ENCODE data around the gene KRTAP5-8. TPM values are rescaled to one million over a fixed set of nuclear protein-coding genes. Genes with fewer than 3 reads are reported as not detected.

The KRTAP5-8 gene
- total and polyA plus RNA-seq, 9 of the 15 experiments (the other 6 are each of a cell fraction or from before 2014, with no cell fraction given), result not detected

DNA sequence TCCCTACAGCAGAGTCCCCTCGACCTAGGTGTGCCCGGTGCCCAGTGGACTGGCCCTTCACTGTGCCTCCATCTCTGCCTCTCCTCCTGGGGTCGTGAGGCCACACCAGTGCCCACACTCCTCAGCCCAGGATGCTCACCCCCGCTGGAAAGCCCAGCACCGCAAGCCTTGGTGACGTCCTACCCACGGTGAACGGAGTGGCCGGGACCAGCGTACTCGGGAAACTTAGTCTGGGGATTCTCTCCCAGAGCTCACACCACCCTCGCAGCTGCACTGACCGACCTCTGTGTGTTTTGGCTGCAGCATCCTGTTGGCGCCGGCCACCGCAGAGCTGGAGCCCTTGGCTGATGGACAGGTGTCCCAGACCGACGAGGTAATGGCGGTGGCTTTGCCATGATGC is 46.3 kb upstream of the KRTAP5-8 start:
- FAIRE-seq, result no peak

More for the DNA sequence above, 46.3 kb upstream of the KRTAP5-8 start:
- ChIA-PET CTCF (ENCODE audit: low intra/inter-chr PET ratio) (no interaction called here), POLR2A (no interaction called here)
- Histone ChIP-seq H3K36me3 (ENCODE audit: control insufficient read depth, insufficient read depth, low read length) (peaks cover 38% of the 10 kb centered on the region; the same call in 2 of the 3 replicates), H3K27me3 (ENCODE audit: control insufficient read depth in 2 of 2, insufficient read depth in 2 of 2, low read length in 2 of 2) (no peaks in the 10 kb centered on the region), H3K4me3 (no peak overlapping the region), H3K4me2 (ENCODE audit: insufficient read depth, low read length) (no peak overlapping the region), H2AFZ (ENCODE audit: low read depth, low read length) (no peak overlapping the region), H3K4me1 (replicated peaks in 1 of 2; ENCODE audit: control insufficient read depth in 2 of 2, insufficient read depth in 2 of 2, low read length in 2 of 2) (peaks cover 6 to 17% of the 10 kb centered on the region in 2 experiments; a peak in 4 of 5 replicates), H3K9ac (ENCODE audit: insufficient read depth in 1 of 2, low read depth in 2 of 2, low read length in 2 of 2) (peak overlapping the region in 1 of 2 experiments; percentile 5; a peak in 1 of 4 replicates), H3K9me3 (replicated peaks; ENCODE audit: control insufficient read depth, insufficient read depth, low read depth, low read length) (no peaks in the 10 kb centered on the region), H3K27ac (ENCODE audit: extremely low read depth, low read depth, low read length) (no peak overlapping the region), H4K20me1 (replicated peaks; ENCODE audit: control insufficient read depth, insufficient read depth, low read length) (no peaks in the 10 kb centered on the region), H3K9me1 (ENCODE audit: control insufficient read depth, insufficient read depth, low read length) (no peaks in the 10 kb centered on the region), H3K79me2 (ENCODE audit: control insufficient read depth, insufficient read depth, low read length) (no peaks in the 10 kb centered on the region)
- intact Hi-C loops (cut with micrococcal nuclease), result no loop called here
- in situ Hi-C loops (cut with MboI), result no loop called here
- TF ChIP-seq ETV6 (IDR thresholded peaks at IDR 0.05; ENCODE audit: borderline replicate concordance in 1 of 2, low read depth in 2 of 2, low read length in 1 of 2) (no peak), ETV6 (CRISPR knock-in tag; IDR thresholded peaks at IDR 0.05; ENCODE audit: borderline replicate concordance) (no peak), FIP1L1 (IDR thresholded peaks at IDR 0.05; ENCODE audit: low read depth, low read length, poor library complexity, severe bottlenecking) (no peak), TCFL5 (CRISPR knock-in tag; conservative IDR thresholded peaks at IDR 0.05) (no peak), TEAD4 (IDR thresholded peaks at IDR 0.05; ENCODE audit: low read length) (no peak), TEAD4 (CRISPR knock-in tag; IDR thresholded peaks at IDR 0.05; ENCODE audit: borderline replicate concordance) (no peak), SIN3A (IDR thresholded peaks at IDR 0.05; ENCODE audit: borderline replicate concordance in 2 of 2, control insufficient read depth in 1 of 2, low read depth in 2 of 2, low read length in 2 of 2) (no peak), ZNF699 (CRISPR knock-in tag; IDR thresholded peaks at IDR 0.05; ENCODE audit: insufficient replicate concordance) (no peak), NR2C2 (CRISPR knock-in tag; IDR thresholded peaks at IDR 0.05) (no peak), NR2C2 (tag; IDR thresholded peaks at IDR 0.05) (no peak), ZNF197 (CRISPR knock-in tag; IDR thresholded peaks at IDR 0.05; ENCODE audit: low read depth) (no peak), NFE2L1 (tag; IDR thresholded peaks at IDR 0.05; ENCODE audit: borderline replicate concordance, low read depth) (no peak), ZNF124 (CRISPR knock-in tag; IDR thresholded peaks at IDR 0.05) (no peak)
- TF ChIP-seq, protein P1, sequence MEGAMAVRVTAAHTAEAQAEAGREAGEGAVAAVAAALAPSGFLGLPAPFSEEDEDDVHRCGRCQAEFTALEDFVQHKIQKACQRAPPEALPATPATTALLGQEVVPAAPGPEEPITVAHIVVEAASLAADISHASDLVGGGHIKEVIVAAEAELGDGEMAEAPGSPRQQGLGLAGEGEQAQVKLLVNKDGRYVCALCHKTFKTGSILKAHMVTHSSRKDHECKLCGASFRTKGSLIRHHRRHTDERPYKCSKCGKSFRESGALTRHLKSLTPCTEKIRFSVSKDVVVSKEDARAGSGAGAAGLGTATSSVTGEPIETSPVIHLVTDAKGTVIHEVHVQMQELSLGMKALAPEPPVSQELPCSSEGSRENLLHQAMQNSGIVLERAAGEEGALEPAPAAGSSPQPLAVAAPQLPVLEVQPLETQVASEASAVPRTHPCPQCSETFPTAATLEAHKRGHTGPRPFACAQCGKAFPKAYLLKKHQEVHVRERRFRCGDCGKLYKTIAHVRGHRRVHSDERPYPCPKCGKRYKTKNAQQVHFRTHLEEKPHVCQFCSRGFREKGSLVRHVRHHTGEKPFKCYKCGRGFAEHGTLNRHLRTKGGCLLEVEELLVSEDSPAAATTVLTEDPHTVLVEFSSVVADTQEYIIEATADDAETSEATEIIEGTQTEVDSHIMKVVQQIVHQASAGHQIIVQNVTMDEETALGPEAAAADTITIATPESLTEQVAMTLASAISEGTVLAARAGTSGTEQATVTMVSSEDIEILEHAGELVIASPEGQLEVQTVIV (CRISPR knock-in tag; IDR thresholded peaks at IDR 0.05; ENCODE audit: borderline replicate concordance), result no peak
- TF ChIP-seq, protein P2, sequence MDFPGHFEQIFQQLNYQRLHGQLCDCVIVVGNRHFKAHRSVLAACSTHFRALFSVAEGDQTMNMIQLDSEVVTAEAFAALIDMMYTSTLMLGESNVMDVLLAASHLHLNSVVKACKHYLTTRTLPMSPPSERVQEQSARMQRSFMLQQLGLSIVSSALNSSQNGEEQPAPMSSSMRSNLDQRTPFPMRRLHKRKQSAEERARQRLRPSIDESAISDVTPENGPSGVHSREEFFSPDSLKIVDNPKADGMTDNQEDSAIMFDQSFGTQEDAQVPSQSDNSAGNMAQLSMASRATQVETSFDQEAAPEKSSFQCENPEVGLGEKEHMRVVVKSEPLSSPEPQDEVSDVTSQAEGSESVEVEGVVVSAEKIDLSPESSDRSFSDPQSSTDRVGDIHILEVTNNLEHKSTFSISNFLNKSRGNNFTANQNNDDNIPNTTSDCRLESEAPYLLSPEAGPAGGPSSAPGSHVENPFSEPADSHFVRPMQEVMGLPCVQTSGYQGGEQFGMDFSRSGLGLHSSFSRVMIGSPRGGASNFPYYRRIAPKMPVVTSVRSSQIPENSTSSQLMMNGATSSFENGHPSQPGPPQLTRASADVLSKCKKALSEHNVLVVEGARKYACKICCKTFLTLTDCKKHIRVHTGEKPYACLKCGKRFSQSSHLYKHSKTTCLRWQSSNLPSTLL (IDR thresholded peaks at IDR 0.05), result no peak
- no TSS peak for BruUV-seq (replicated peaks)
- ATAC-seq (no peak), DNase-seq (ENCODE audit: extremely low read depth in 1 of 4, low spot score in 3 of 4) (no peak)
- WGBS (ENCODE audit: insufficient coverage, low coverage, missing lambda C conversion rate), result 95% methylated on average over 17 of the region's 19 CpGs
